Kidney capillary endothelial cell (primary cell): ENCODE data around the gene AOAH.
"Not testable (repeated sequence)": the region's sequence is repeated elsewhere in the genome, so short reads cannot be mapped to it uniquely, and the experiment has no call there.

Source experiments
- DNase-seq: peaks from one replicate; pipeline ENCODE4 v3.0.0-alpha.2; 2018; ENCODE audit warnings: low spot score

The AOAH gene

DNA sequence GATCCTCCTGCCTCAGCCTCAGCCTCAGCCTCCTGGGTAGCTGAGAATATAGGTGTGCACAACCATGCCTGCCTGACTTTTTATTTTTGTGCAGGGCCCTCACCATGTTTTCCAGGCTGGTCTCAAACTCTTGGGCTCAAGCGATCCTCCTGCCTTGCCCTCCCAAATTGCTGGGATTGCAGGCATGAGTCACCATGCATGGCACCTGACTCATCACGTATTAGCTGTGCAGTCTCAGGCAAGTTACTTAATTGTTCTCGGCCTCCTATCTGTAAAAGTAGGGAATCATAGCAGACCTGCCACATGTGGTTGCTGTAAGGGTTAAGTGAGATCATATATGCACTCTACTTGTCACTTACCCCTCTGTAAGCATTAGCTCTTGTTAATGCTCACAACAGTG, 217.5 kb downstream of the AOAH start:
- DNase-seq, result no peak

DNA sequence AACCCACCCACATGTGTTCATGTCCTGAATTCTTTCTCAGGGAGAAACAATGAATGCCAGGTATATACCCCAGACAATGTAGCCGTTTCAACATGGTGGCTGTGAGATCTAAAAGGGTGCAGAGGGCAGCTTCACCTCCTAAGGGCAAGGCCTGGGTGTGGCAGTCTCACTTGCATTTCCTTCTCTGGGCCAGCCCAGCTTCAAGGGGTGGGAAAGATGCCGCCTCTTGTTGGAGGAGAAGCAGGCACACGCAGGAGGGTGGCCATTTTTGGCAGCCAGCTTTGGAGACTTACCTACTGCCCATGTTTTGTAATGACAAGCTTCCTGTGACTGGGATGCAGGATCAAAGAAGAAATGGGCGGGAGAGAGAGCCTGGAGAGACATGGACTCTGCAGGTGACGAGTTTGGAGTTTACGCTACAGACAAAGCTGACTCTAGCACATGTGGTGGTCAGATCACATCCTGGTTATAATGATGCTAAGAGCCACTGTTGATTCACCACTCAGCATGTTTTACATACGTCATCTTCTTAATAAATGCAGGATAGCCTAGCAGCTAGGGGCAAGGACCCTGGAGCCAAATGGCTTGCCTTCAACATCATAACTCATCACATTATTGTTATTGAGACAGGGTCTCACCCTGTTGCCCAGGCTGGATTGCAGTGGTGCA, 218.0 kb downstream of the AOAH start:
- DNase-seq, result no peak

DNA sequence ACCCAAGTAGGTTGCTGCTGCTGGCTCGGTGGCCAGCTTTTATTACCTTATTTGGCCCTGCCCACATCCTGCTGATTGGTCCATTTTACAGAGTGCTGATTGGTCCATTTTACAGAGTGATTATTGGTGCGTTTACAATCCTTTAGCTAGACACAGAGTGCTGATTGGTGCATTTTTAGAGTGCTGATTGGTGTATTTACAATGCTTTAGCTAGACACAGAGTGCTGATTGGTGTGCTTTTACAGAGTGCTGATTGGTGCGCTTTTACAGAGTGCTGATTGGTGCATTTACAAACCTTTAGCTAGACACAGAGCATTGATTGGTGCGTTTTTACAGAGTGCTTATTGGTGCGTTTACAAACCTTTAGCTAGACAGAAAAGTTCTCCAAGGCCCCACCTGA, 219.7 kb downstream of the AOAH start:
- not testable (repeated sequence) for DNase-seq

DNA sequence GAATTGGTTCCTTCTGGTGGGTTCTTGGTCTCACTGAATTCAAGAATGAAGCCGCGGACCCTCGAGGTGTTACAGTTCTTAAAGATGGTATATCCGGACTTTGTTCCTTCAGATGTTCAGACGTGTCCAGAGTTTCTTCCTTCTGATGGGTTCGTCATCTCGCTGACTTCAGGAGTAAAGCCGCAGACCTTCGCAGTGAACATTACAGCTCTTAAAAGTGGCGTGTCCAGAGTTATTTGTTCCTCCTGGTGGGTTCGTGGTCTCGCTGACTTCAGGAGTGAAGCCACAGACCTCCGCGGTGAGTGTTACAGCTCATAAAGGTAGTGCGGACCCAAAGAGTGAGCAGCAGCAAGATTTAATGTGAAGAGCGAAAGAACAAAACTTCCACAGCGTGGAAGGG, 220.1 kb downstream of the AOAH start:
- DNase-seq, result not testable (repeated sequence)

DNA sequence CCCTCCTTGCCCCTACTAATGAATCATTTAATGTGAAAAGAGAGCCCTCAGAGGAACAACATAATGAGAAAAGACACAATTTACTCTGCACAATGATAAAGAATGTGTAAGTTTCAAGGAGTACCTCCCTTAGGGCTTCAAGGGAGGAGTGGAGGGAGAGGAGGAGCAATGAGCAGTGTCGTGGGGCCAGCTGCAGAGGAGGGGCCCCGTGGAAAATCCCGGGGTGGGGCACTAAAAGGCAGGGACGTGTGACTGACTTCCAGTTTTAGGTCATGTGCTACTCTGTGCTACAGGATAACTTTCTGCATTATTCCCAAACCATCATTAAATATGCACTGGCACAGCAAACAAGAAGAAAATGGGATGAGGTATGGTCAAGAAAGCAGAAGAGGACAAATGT, 226.5 kb downstream of the AOAH start:
- DNase-seq, result no peak

DNA sequence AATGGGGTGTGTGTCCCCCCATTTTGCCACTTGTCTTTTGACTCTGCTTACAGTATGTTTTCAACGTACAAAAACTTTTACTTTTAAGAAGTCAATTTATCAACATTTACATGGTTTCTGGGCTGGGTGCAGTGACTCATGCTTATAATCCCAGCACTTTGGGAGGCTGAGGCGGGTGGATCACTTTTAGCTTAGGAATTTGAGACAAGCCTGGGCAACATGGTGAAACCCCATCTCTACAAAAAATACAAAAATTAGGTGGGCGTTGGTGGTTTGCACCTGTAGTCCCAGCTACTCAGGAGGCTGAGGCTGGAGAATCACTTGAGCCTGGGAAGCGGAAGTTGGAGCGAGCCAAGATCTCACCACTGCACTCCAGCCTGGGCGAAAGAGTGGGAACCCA, 227.1 kb downstream of the AOAH start:
- not testable (repeated sequence) for DNase-seq

DNA sequence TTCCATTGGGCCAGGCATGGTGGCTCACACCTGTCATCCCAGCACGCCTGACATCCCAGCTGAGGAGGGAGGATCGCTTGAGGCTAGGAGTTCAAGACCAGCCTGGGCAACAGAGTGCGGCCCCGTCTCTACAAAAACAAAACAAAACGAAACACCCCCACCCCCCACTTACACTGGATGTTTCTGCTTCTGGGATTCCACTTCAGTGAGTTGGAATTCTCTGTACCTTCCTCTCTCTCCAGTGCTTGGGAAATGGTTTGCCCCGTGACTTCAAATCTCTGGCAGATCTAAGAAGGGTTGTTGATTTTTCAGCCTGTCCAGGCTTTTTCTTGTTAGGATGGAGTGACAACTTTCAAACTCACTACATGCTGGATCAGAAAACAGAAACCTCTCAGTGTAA, 227.7 kb downstream of the AOAH start:
- no peak for DNase-seq

DNA sequence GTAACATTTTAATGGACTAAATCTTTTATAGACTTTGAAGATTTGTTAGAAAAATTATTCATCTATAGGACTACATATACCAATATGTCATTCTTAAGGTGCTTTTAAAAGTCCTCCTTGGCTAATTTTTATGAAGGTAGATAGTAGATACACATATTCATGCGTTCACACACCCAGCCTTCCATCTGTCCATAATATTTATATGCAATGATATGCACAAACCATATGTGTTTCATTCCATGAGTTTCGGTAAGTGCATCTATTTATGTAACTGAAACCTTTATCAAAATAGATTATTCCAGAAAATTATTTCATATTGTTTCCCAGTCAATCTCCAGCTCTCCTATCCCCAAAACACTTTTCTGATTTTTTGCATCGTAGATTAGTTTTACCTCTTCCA, 233.0 kb downstream of the AOAH start:
- DNase-seq, result no peak

DNA sequence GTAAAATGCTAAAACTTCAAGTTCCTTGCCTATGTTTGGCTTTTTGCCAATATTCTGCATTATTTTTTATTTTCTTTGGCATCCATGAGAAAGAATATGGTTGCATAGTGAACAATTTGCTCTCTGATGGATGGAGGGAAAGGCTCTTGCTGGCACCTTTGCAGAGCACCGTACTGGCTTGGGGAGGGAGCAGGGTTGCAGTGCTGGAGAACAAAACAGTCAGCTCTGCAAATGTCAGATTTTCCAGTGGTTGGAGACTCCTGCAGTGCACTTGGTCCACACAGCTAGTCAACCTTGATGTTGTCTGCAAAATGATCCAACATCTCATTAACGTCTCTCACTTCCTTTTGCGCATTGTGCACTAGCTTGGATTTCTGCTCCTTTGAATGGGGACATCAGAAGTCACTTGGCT, 233.9 kb downstream of the AOAH start:
- no peak for DNase-seq

DNA sequence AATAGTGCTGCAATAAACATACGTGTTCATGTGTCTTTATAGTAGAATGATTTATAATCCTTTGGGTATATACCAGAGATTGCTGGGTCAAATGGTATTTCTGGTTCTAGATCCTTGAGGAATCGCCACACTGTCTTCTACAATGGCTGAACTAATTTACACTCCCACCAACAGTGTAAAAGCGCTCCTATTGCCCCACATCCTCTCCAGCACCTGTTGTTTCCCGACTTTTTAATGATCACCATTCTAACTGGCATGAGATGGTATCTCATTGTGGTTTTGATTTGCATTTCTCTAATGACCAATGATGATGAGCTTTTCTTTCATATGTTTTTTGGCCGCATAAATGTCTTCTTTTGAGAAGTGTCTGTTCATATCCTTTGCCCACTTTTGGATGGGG, 235.6 kb downstream of the AOAH start:
- DNase-seq, result not testable (repeated sequence)

DNA sequence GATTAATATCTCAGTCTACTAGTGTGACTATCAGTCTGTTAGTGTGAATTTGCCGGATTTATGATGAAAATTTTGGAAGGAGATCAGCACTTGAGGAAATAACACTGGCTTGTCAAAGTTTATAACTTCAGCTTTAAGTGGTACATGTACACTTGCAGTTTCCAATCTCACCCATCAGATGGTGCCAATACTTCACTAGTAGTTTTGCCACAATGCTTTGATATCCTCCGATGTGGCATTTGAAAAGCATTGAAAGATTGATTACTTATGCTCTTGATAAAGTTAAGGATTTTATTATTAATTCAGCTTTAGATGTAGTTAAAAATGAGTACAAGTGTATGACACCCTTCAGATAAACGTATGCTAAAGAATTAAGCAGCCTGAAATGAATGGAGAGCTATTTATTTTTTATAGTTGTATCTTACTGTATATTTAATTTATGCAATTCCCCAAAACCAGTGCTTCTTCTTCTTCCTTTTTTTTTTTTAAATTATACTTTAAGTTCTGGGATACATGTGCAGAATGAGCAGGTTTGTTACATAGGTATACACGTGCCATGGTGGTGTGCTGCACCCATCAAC, 236.4 kb downstream of the AOAH start:
- DNase-seq, result peak; percentile 64

DNA sequence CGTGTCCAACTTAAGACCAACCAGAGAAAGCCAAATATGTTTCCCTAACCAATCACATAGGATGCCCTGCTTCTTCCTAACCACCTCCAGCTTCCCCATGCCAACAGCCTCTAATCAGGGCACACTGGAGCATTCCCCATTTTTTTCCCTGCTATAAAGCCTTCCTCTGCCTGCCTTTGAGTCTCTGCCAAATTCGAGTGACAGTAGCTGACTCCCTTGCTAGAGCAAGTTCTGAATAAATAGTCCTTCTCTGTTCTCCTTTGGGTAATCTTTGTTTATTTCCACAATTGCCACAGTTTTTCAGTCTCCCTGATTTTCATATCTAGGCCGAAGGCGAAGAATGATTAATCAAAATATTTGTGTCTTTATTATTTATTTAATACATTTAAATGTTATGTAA, 238.0 kb downstream of the AOAH start:
- no peak for DNase-seq

DNA sequence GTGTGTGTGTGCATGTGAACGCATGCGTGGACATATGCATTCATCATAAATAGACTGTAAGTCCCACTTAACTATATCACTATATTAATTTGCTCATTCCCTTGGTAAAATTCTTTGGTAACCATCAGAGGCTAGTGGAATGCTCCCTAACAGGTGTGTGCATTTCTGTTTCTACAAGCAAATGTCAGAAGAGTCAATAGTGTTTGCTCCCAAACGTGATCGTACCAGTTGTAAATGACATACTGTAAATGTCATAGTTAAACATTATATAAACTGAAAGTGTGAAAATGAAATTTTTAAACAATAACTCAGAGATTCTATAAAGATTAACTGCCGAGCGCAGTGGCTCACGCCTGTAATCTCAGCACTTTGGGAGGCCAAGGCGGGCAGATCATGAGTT, 240.0 kb downstream of the AOAH start:
- no peak for DNase-seq

DNA sequence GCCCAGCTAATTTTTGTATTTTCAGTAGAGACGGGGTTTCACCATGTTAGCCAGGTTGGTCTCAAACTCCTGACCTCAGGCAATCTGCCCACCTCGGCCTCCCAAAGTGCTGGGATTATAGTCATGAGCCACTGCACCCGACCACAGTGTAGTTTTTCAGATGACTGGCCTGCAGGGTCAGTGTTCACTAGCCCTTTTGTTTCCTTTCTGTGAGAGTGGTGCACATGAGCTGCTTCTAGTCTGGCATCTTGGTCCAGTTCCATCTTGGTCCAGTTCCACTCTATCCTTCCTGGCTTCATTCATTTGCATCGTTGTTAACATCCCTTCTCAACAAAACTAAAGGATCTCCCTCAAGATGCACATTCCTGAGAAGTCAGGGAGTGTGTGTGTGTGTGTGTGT, 240.4 kb downstream of the AOAH start:
- not testable (repeated sequence) for DNase-seq

DNA sequence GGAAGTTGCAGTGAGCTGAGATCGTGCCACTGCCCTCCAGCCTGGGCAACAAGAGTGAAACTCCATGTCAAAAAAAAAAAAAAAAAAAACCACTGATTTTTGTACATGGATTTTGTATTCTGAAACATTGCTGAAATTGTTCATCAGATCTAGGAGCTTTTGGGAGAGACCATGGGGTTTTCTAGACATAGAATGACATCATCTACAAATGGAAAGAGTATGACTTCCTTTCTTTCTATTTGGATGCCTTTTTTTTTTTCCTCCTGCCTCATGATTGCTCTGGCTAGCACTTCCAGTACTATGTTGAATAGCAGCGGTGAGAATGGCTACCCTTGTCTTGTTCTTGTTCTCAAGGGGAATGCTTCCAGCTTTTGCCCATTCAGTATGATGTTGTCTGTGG, 245.5 kb downstream of the AOAH start:
- no peak for DNase-seq

DNA sequence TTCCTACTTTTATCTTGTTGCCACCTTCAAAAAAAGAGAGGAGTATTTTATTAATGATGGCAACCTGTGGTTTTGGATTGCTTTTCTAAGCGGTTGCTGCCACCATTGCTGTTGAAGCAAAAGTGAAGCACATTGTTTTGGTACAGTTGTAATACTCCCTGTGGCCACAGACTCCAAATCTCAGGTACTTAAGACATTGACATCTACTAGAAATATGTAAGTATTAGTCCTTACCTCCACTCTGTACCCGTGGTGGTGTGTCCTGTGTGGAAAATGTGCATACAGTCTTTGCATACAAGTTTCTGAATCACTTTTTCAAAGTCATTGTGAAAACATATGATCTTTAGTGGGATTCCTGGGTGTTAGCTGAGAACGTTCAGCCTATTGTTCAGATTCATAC, 248.9 kb downstream of the AOAH start:
- DNase-seq, result no peak

DNA sequence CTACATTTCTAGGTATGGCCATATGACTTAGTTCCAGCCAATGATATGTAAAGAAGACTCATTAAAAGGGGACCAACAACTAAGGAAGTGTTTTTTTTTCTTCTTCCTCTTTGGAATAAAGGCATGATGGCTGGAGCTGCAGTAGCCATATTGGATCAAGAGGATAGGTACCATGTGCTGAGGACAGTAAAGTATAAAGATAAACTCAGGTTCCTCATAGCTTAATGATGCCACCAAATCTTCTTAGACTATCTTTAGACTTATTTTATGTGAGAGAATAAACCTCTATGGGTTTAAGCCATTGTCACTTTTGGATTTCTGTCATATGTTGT, 249.3 kb downstream of the AOAH start:
- DNase-seq, result no peak

DNA sequence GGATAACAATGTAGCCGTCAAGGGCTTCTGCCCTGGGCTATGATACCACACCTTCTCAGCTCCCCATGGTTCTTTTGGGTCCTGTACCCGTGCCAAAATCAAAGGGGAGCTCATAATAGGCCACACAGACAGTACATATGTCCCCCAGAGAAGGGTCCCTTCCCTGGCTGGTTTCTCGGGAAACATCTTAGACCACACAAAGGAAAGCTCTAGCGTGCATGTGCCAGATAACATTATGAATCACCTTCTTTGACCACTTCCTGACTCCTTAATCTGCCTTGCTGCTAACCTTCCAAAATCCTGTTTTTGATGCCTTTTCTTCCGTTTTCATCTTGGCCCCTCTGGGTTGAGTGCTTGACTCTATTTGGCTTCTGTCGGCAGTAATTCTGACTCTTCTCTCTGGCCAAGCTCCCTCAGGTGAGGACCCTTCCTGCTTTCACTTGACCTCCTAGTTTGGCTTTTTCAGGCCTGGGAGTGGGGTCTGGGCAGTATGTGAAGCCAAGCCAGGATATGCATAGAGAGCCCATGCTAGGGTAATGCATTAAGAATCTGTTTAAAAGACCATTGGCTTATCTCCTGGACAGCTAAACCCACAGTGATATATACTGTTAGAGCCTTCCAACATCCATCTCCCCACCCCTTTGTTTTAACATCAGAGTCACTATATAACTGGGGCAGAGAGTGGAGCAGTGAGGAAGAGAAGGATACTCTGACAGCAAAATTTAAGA, 249.8 kb downstream of the AOAH start:
- DNase-seq, result peak; percentile 65

DNA sequence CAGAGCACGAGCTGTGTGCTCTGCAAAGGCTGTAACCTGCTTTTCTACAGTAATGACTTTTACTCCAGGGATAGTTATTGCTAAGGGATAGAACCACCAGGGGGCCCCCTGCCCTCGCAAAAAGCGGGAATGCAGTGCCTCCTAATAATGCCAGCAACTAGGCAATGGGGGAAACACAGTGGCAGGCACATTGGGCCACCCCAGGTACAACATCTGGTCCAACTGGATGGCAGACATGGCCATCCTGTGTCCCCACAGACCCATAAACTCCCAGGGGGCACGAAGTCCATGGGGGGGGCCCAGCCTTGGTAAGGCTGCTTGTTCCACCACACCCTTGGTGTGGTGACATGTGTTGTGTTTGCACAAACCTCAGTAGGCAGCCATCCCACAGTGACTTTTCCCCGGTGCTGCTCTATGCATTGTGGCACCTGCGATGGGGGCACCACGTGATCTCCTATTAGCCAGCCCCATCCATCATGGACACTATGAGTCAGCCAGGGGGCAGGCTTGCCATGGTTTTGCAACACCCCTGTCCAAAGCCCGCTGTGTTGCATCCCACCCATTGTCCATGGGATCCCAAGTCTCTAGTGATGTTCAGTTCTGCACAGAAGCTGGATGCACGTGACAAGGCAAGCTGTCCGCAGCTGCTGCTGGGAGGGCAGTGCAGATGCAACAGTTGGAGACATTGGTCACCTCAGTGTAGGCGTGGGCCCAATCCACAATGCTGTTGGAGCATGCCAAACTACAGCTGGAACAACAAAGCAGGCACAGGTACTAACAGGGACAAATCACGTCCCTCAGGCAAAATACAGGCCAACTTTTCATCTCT, 250.6 kb downstream of the AOAH start:
- DNase-seq, result peak; percentile 36

DNA sequence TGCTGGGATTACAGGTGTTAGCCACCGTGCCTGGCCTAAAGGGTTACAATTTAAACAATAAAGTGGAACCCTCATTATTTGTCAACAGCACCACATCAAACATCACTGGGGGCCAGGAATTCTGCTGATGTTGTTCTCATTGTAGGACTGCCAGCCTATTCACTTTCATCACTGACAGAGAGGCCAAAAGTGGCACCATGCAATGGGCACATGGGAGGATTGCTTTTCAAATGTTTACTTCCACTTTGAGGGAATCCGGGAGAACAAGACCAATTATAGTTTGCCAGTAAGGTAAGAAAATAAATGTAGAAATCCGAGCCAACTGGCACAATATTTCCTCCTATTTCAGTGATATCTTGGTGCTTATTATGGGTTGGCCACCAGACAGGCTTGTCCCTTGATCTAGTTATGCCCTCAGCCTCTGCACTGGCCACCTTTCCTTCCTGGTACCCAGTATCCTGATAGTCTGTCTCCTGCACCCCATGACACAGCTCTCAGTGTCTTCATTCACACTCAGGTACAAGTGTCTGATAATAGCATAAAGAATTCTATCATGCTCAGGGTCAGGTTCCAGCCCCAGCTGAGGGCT, 252.1 kb downstream of the AOAH start:
- no peak for DNase-seq

DNA sequence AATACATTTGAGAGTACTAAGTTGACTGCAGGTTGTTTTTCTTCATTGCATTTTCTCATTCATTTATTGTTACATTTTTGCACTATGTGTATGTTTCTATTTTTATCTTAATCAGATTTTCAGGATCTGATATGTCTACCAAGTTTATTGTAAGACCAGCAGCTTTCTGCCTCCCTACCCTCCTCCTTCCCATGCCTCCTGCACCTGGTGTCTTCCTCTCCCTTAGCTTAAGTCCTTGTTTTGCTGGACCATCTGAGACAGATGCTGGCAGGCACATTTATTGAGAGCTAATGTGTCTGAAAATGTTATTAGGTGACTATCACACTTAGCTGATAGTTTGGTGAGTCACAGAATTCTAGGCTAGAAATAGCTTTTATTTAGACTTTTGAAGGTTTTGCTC, 255.1 kb downstream of the AOAH start:
- DNase-seq, result no peak

DNA sequence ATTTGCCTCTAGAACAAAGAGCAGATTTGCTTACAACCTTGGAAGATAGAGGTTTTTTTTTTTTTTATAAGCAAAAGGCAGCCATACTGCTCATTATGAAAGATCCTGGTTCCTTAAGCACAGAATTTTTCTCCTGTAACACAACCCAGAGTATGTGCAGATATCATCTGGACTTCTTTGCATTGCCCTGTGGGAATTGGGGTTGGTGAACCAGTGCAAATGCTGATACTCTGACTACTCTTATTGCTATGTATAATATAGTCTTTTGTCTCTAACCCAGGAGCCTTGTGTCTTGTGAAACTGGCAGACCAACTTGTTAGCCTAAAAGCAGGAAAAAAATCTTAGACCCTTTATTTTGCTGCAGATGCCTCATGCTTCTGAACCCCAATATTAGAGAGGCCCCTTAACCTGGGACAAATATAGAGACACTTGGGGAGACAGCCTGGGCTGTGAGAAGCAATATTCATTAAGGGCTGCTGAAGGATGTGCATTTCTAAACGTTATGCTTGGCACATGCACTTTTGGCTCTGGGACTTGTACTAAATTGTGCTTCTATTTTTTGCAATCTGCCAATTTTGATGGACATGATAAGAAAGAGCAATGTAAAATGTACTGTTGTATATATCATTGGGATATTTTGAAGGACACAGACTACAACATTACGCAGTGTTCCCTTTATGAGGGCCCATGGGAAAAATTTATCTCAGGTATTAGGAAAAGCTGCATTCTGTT, 255.8 kb downstream of the AOAH start:
- DNase-seq, result no peak
